GM12892 (cell line): ENCODE measurements around the gene SYNE4. TPM values are rescaled to one million over a fixed set of nuclear protein-coding genes. Genes with fewer than 3 reads are reported as not detected.

Source experiments
- DNase-seq: peaks from one replicate; pipeline ENCODE4 v3.0.0; 2011; ENCODE audit not compliant: insufficient read length
- FAIRE-seq: peaks from 2 replicates; lab custom pipeline; 2011; peaks lifted over from hg19 to GRCh38; lab: Jason Lieb, UNC
- POLR2A ChIP-seq: IDR thresholded peaks from 2 replicates; pipeline ENCODE4 v1.6.1; 2011; ENCODE audit warnings: low read depth, low read length, control low read depth
- POLR2AphosphoS5 ChIP-seq: IDR thresholded peaks from 2 replicates; pipeline ENCODE4 v1.6.1; 2011; ENCODE audit warnings: low read depth, low read length, control low read depth
- TAF1 ChIP-seq: IDR thresholded peaks from 2 replicates; pipeline ENCODE4 v1.6.1; 2011; ENCODE audit warnings: low read depth, mild to moderate bottlenecking, control low read depth, low read length, borderline replicate concordance
- polyA plus RNA-seq: library from polyadenylated mRNA; unstranded; fragments of >200 nt; gene quantifications from one replicate; pipeline ENCODE4 v1.2.1, GENCODE V29; 2012; ENCODE audit warnings: missing spikeins, inconsistent platforms; ENCODE audit not compliant: missing spikeins

The SYNE4 gene, protein sequence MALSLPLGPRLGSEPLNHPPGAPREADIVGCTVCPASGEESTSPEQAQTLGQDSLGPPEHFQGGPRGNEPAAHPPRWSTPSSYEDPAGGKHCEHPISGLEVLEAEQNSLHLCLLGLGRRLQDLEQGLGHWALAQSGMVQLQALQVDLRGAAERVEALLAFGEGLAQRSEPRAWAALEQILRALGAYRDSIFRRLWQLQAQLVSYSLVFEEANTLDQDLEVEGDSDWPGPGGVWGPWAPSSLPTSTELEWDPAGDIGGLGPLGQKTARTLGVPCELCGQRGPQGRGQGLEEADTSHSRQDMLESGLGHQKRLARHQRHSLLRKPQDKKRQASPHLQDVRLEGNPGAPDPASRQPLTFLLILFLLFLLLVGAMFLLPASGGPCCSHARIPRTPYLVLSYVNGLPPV
- 1.4 TPM for polyA plus RNA-seq

DNA sequence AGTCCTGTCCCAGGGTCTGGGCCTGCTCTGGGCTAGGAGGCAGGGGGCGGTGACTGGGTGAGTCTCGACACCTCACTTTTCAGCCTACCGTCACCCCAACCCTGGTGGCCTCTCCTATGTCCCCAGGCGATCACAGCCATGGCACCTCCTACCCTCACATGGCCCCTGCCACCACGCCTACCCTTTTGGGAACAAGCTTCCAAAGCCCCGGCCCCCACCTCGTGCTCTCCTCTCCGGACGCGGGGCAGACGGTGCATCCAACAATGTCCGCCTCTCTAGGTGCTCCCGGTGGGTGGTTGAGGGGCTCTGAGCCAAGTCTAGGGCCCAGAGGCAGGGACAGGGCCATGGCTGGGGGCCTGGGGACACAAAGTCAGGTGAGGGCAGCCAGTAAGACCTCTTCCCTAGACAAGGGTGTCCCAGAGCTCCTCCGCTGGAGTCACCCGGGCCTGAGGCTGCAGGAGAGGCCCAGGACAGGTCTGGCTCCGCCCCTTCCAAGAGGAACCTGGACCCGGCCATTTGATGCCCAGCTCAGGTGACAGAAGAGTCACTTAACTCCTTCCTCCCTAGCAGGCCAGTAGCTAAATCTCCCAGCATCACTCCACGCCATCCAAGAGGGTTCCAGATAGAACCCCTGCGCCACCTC is at the start of gene SYNE4:
Gene SYNE4 (minus strand): TSS at position 478 of the 643 bp plus-strand sequence. CDS start 132 bp downstream, at position 346.
- DNase-seq (no peak), FAIRE-seq (no peak)
- TF ChIP-seq TAF1 (no peak), POLR2AphosphoS5 (no peak), POLR2A (no peak; the same call in 1 of the 2 replicates)

DNA sequence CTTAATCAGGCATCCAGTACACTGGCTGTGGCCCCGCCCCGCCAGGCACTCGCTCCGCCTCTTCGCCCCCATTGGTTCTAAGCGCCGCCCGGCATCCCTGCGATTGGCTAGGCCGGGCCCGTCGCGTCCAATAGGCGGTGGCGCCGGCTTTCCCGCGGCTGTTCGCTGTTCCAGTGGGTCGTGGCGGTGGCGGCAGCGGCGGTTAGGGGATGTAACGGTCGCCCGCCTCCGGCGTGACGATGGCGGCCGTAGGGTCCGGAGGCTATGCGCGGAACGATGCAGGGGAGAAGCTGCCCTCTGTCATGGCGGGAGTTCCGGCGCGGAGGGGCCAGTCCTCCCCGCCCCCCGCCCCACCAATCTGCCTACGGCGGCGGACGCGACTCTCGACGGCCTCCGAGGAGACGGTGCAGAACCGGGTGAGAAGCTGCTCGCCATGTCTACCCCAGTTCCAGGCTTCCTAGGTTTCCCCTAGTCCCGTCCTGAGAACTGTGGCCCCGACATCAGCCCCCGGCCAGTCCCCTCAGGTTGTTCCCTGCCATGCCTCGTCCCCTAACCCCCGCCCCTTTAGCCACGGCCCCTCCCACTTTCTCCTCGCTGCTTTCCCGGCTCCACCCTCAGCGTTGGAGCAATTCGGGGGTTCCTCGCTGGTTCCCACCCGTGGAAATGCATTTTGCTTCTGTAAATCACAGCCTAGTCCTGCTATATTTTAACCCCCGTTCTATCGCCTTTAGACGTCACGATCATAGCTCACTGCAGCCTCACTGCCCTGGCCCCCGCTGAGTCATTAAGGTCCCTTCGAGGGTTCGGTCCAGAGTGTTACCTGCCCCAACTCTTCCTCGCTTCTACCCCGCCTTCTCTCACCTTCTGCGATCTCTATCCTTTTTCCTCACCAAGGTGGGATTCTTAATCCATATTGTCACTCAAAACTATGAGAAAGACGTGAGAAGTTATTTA is 46.4 kb upstream of the SYNE4 start, which contains the start of gene WDR62:
Gene WDR62 (plus strand): TSS at position 165 of the 954 bp plus-strand sequence. CDS start 75 bp downstream, at position 240.
- DNase-seq (peak; percentile 97), FAIRE-seq (no peak)
- peak; percentile 59; the same call in 1 of the 2 replicates for TF ChIP-seq POLR2A
- TF ChIP-seq TAF1: peak; percentile 43; the same call in 1 of the 2 replicates
- TF ChIP-seq POLR2AphosphoS5: peak; percentile 52; the same call in 1 of the 2 replicates

DNA sequence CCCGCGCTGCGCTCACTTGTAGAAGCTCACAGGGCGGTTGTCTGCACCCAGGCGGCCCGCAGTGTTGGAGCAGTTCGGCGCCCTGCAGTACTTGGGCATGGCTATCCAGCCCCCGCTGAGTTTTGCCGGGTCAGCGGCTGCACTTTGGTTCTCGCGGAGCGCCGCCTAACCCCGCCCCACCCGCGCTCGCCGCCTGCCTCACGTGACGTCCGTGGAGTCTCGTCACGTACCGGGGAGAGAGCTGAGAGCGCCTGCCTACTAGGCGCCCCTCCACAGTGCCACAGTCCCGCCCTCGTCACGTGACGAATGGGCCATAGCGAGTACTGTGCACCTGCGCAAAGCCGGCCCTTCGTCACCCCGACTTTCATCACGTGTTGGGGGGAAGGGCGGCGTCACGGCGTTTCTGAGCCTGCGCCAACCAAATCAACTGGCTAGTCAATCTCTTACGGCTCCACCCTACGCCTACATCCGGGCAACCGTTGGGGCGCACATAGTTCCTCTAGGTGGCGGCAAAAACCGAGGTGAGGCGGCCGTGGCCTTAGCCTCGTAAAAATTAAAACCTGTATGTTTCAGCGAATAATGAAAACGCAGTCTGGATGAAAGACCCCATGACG is 45.6 kb upstream of the SYNE4 start, which contains the start of gene THAP8:
Gene THAP8 (minus strand): TSS at position 167 of the 614 bp plus-strand sequence. CDS start 68 bp downstream, at position 99.
- FAIRE-seq (peak; percentile 99), DNase-seq (peak; percentile 97)
- TF ChIP-seq POLR2AphosphoS5 (peak; percentile 80), POLR2A (peak; percentile 81; the same call in 1 of the 2 replicates), TAF1 (peak; percentile 29; the same call in 1 of the 2 replicates)

DNA sequence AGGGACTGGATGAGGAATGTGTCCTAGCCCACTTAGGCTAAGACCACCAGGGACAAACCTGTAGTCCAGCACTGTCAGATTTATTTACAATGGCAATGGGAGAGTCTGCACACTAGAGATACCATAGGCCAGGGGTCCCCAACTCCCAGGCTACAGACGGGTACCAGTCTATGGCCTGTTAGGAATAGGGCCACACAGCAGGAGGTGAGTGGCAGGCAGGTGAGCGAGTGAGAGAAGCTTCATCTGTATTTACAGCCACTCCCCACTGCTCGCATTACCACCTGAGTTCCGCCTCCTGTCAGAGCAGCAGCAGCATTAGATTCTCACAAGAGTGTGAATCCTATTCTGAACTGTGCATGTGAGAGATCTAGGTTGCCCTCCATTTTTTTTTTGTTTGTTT is 43.0 kb upstream of the SYNE4 start:
- TF ChIP-seq POLR2A: no peak
- no peak for TF ChIP-seq POLR2AphosphoS5
- TF ChIP-seq TAF1: no peak
- no peak for DNase-seq
- no peak for FAIRE-seq

DNA sequence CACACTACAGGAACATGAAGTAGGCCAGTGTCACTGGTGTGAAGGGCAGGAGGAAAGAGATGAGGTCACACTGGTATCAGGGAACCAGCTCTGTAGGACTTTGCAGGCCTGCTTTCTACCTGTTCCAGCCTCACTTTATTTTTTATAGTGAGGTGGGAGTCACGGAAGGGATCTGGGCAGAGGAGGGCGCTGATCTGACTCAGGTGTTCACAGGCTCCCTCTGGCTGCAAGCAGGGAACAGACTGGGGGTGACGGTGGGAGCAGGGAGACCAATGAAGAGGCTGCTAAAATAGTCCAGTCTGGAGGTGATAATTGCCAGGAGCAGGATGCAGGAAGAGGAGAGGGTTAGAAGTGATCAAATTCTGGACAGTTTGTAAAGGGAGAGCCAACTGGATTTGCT is 42.6 kb upstream of the SYNE4 start:
- no peak for DNase-seq
- TF ChIP-seq POLR2A (no peak), TAF1 (no peak), POLR2AphosphoS5 (no peak)
- FAIRE-seq: no peak

DNA sequence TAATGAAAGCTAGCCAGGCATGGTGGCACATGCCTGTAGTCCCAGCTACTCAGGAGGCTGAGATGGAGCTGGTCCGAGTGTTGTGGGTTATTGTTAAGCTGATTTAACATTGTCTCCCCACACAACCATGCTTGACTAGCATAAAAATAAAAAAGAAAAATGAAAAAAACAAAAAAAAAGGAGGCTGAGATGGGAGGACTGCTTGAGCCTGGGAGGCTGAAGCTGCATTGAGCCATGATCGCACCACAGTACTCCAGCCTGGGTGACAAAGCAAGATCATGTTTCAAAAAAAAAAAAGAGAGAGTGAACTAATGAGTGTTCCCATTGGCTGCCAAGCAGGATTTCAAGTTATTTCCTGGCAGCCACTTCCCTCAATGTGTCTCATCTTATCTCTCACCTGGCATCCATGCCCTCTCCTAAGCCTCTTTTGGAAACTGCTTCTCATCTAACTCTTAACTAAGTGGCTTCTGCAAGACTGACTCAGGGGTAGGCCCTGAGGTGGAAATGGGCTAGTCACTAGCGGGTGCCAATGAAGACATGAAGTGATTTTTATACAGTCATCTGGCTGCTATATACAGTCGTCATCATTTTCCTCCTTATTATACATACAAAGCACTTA is 40.6 kb upstream of the SYNE4 start:
- FAIRE-seq: no peak
- no peak for TF ChIP-seq TAF1
- DNase-seq: no peak

DNA sequence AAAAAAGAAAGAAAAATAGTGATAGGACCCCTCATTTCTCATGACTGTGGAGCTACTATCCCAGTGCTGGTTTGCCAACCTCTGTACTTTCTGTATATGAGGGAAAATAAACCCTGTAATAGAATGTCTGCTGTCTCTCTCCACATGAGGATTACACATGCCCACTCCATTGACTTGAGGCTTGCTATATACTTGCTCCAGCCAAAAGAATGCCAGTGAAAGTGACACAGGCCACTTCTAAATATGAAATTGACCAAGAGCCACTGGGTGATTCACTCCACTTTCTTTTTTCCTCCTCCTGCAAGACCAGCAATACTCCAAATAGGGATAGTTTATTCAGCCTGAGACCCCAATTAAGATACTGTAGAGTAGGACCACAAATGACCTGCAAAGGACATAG is 39.2 kb upstream of the SYNE4 start:
- TF ChIP-seq POLR2AphosphoS5 (no peak), POLR2A (no peak), TAF1 (no peak)
- FAIRE-seq: no peak
- no peak for DNase-seq

DNA sequence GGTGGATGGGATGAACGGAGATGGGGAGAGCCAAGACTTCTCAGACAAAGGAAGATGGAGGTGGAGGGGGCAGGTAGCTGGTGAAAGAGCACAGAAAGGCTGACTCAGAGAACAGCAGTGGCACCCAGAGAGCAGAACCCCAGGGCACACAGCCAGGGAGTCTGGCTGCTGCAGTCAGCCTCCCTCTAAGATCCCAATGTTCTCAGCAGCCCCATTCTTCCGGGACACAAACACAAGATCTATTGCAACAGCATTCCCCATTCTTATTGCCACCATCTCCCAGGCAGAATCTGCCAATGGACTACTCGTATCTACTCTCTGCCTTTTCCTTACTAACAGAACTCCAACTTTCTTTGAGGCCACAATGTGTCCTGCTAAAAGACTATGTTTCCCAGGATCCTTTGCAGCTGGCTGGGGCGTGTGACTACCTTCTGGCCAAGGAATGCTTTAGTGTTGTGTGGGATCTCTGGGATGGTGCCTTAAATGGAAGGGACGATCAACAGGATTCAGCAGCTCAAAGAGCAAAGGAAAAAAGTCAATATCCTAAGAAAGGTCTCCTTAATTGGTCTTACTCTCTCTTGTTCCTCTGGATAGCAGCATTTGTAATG is 37.9 kb upstream of the SYNE4 start:
- TF ChIP-seq TAF1 (no peak), POLR2AphosphoS5 (no peak), POLR2A (no peak)
- FAIRE-seq: no peak
- DNase-seq: no peak

DNA sequence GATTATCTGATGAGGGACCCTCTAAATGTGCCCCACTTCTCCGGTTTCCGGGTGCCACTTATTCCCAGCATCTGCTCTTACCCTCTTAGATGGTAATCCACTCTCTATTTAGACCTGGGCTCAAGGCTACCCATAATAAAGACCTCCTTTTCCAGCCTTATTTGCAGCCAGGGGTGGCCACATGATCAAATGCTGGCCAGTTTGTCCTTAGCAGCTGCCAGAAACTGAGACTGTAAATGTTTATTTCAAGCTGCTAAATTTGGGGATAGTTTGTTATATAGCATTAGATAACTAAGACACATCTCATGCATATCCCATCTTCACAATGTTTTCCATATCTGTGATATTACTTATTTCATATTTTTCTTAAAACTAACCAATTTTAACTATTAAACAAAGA is 35.3 kb upstream of the SYNE4 start:
- FAIRE-seq (no peak), DNase-seq (no peak)
- TF ChIP-seq TAF1: no peak
- TF ChIP-seq POLR2A: no peak
- TF ChIP-seq POLR2AphosphoS5: no peak
